ENCODE measurements around the gene ATP1A3.
"Not testable (repeated sequence)": the region's sequence is repeated elsewhere in the genome, so short reads cannot be mapped to it uniquely, and the experiment has no call there.

Gene ATP1A3

GRCh38 chr19:42010245-42011126, 16.5 kb upstream of the ATP1A3 start:
- DNase-seq (ENCODE audit: low read depth, low spot score): no peak

GRCh38 chr19:42006569-42006968, 12.5 kb upstream of the ATP1A3 start:
- DNase-seq (ENCODE audit: low read depth, low spot score): no peak

GRCh38 chr19:42005504-42005903, 11.5 kb upstream of the ATP1A3 start:
- no peak for DNase-seq (ENCODE audit: low read depth, low spot score)

GRCh38 chr19:42003506-42004294, 9.7 kb upstream of the ATP1A3 start:
- DNase-seq (ENCODE audit: low read depth, low spot score): no peak

- no peak for DNase-seq (ENCODE audit: low read depth, low spot score)
Observed at GRCh38 chr19:41999878-42000208, 5.8 kb upstream of the ATP1A3 start.

GRCh38 chr19:41999071-41999877, 5.2 kb upstream of the ATP1A3 start:
- DNase-seq (ENCODE audit: low read depth, low spot score): no peak

- DNase-seq (ENCODE audit: low read depth, low spot score): no peak
Observed at GRCh38 chr19:41998246-41999020, 4.4 kb upstream of the ATP1A3 start.

GRCh38 chr19:41997851-41998229, 3.8 kb upstream of the ATP1A3 start:
- DNase-seq (ENCODE audit: low read depth, low spot score): no peak

GRCh38 chr19:41997121-41997850, 3.3 kb upstream of the ATP1A3 start:
- DNase-seq (ENCODE audit: low read depth, low spot score): no peak

GRCh38 chr19:41995959-41996797, 2.1 kb upstream of the ATP1A3 start:
- no peak for DNase-seq (ENCODE audit: low read depth, low spot score)

GRCh38 chr19:41994994-41995958, 1.2 kb upstream of the ATP1A3 start:
- no peak for DNase-seq (ENCODE audit: low read depth, low spot score)

GRCh38 chr19:41994521-41994971, 516 bp upstream of the ATP1A3 start:
- no peak for DNase-seq (ENCODE audit: low read depth, low spot score)

- not testable (repeated sequence) for DNase-seq (ENCODE audit: low read depth, low spot score)
Observed at GRCh38 chr19:41991925-41992569, 2.0 kb downstream of the ATP1A3 start.

GRCh38 chr19:41991025-41991424, 3.0 kb downstream of the ATP1A3 start:
- no peak for DNase-seq (ENCODE audit: low read depth, low spot score)

GRCh38 chr19:41990615-41991014, 3.4 kb downstream of the ATP1A3 start:
- DNase-seq (ENCODE audit: low read depth, low spot score): no peak

- no peak for DNase-seq (ENCODE audit: low read depth, low spot score)
Observed at GRCh38 chr19:41990028-41990427, 4.0 kb downstream of the ATP1A3 start.

GRCh38 chr19:41988947-41989346, 5.1 kb downstream of the ATP1A3 start:
- no peak for DNase-seq (ENCODE audit: low read depth, low spot score)
